ENCODE results near the gene ATP13A2.

Gene ATP13A2

GRCh38 chr1:17033481-17033880 is 21.8 kb upstream of the ATP13A2 start:
- TF ChIP-seq TCF12 (IDR thresholded peaks at IDR 0.05; ENCODE audit: low read depth): no peak
- no peak for TF ChIP-seq YY1 (IDR thresholded peaks at IDR 0.05; ENCODE audit: low read depth)
- no peak for TF ChIP-seq EP300 (IDR thresholded peaks at IDR 0.05; ENCODE audit: borderline replicate concordance)
- no peak for TF ChIP-seq TEAD4 (IDR thresholded peaks at IDR 0.05)
- TF ChIP-seq REST (IDR thresholded peaks at IDR 0.05; ENCODE audit: low read depth): no peak
- TF ChIP-seq RAD21 (IDR thresholded peaks at IDR 0.05; ENCODE audit: low read depth): no peak
- TF ChIP-seq TAF1 (IDR thresholded peaks at IDR 0.05; ENCODE audit: low read depth): no peak
- TF ChIP-seq ZBTB7A (IDR thresholded peaks at IDR 0.05; ENCODE audit: low read depth): no peak
- TF ChIP-seq NFIC (IDR thresholded peaks at IDR 0.05): no peak
- TF ChIP-seq EGR1 (IDR thresholded peaks at IDR 0.05): no peak
- no peak for TF ChIP-seq MAX (IDR thresholded peaks at IDR 0.05)
- no peak for TF ChIP-seq CREB1 (IDR thresholded peaks at IDR 0.05; ENCODE audit: low read depth)
- no peak for TF ChIP-seq USF1 (IDR thresholded peaks at IDR 0.05)

- no peak for TF ChIP-seq YY1 (IDR thresholded peaks at IDR 0.05; ENCODE audit: low read depth)
- TF ChIP-seq FOXM1 (IDR thresholded peaks at IDR 0.05; ENCODE audit: borderline replicate concordance, low read depth): no peak
- TF ChIP-seq TEAD4 (IDR thresholded peaks at IDR 0.05): no peak
Measured at GRCh38 chr1:17032741-17033140, 21.0 kb upstream of the ATP13A2 start.

DNA sequence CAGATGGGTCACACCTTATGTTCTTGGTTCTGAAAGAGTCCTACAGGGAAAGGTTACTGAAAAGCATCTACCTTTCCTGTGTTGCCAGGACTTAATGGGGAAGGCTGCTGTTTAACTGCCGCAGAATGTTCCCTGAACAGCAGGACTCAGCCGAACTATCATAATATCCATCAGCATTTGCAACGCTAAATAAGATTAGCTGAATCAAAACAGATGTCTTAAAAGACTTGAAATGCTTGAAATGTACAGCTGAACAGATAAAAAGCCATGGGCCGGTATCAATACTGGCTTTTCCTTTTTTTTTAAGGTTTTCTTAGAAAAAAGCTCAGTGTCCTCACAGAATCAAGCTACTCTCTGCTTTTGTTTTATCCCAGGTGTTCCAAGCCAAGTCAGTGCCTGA is 19.7 kb upstream of the ATP13A2 start:
- TF ChIP-seq EGR1 (IDR thresholded peaks at IDR 0.05) (no peak), RAD21 (IDR thresholded peaks at IDR 0.05; ENCODE audit: low read depth) (no peak), YY1 (IDR thresholded peaks at IDR 0.05; ENCODE audit: low read depth) (no peak), TAF1 (IDR thresholded peaks at IDR 0.05; ENCODE audit: low read depth) (no peak), EP300 (IDR thresholded peaks at IDR 0.05; ENCODE audit: borderline replicate concordance) (no peak), MAX (IDR thresholded peaks at IDR 0.05) (no peak), FOXM1 (IDR thresholded peaks at IDR 0.05; ENCODE audit: borderline replicate concordance, low read depth) (no peak), NFIC (IDR thresholded peaks at IDR 0.05) (no peak), USF1 (IDR thresholded peaks at IDR 0.05) (no peak), TEAD4 (IDR thresholded peaks at IDR 0.05) (no peak), REST (IDR thresholded peaks at IDR 0.05; ENCODE audit: low read depth) (no peak), TCF12 (IDR thresholded peaks at IDR 0.05; ENCODE audit: low read depth) (no peak), ZBTB7A (IDR thresholded peaks at IDR 0.05; ENCODE audit: low read depth) (no peak), CREB1 (IDR thresholded peaks at IDR 0.05; ENCODE audit: low read depth) (no peak), CEBPB (IDR thresholded peaks at IDR 0.05) (no peak)

GRCh38 chr1:17030206-17030605 is 18.5 kb upstream of the ATP13A2 start:
- TF ChIP-seq USF1 (IDR thresholded peaks at IDR 0.05) (no peak), RAD21 (IDR thresholded peaks at IDR 0.05; ENCODE audit: low read depth) (no peak), TAF1 (IDR thresholded peaks at IDR 0.05; ENCODE audit: low read depth) (no peak), CREB1 (IDR thresholded peaks at IDR 0.05; ENCODE audit: low read depth) (no peak), YY1 (IDR thresholded peaks at IDR 0.05; ENCODE audit: low read depth) (no peak)

GRCh38 chr1:17028662-17029188 is 17.0 kb upstream of the ATP13A2 start:
- TF ChIP-seq MAX (IDR thresholded peaks at IDR 0.05): no peak

GRCh38 chr1:17027900-17028299 is 16.2 kb upstream of the ATP13A2 start:
- TF ChIP-seq YY1 (IDR thresholded peaks at IDR 0.05; ENCODE audit: low read depth) (no peak), USF1 (IDR thresholded peaks at IDR 0.05) (no peak), ZBTB7A (IDR thresholded peaks at IDR 0.05; ENCODE audit: low read depth) (no peak), CEBPB (IDR thresholded peaks at IDR 0.05) (no peak), TAF1 (IDR thresholded peaks at IDR 0.05; ENCODE audit: low read depth) (no peak), MAX (IDR thresholded peaks at IDR 0.05) (no peak), TEAD4 (IDR thresholded peaks at IDR 0.05) (no peak), EP300 (IDR thresholded peaks at IDR 0.05; ENCODE audit: borderline replicate concordance) (no peak), EGR1 (IDR thresholded peaks at IDR 0.05) (no peak), REST (IDR thresholded peaks at IDR 0.05; ENCODE audit: low read depth) (no peak), NFIC (IDR thresholded peaks at IDR 0.05) (no peak), TCF12 (IDR thresholded peaks at IDR 0.05; ENCODE audit: low read depth) (no peak)
